NCI-H2227 treated with DMSO at 0.1 percent for 48 hours (cell line): ENCODE data around the gene PLEKHJ1.
"Not testable (repeated sequence)": the region's sequence is repeated elsewhere in the genome, so short reads cannot be mapped to it uniquely, and the experiment has no call there.

Source experiments
- DNase-seq: peaks from one replicate; lab custom pipeline; 2025; lab: John Stamatoyannopoulos, UW

PLEKHJ1 gene, protein sequence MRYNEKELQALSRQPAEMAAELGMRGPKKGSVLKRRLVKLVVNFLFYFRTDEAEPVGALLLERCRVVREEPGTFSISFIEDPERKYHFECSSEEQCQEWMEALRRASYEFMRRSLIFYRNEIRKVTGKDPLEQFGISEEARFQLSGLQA

DNA sequence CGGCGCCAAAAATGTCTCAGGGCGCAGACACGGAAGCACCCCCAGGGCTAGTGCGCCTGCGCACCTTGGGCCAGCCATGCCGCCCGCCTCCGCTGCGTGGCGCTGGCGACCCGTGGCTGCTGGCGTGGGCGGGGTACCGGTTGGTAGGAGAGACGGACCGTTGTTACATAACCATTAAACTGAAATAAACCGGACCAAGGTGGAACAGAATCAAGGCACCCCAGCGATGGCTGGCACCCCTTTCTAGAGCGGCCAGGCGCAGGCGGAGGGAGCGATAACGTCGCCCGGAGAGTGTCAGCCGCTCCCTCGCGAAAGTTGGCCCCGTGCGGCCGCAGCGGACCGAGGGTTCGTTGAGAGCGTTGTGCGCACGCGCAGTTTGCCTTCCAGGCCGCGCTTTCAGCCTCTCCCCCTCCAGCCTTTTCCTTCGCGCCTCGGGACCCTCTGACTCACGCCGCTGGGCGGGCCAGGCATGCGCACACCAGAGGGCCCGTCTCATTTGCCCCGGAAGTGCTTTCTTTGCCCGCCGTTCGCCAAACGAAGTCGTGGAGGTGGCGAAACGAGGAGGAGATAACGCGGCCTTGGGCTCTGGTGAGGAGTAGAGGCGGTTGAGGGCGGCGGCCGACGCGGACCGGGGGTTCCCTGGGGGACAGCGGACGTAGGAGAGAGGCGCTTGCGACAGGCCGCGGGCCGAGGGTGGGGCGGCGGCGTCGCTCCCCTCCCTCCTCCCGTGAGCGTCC, at the start of gene PLEKHJ1, which contains the start of gene SF3A2:
Gene PLEKHJ1 (minus strand): TSS at position 16 of the 737 bp plus-strand sequence. CDS start 81 bp downstream, outside the sequence.
Gene SF3A2 (plus strand): TSS at position 511 of the 737 bp plus-strand sequence. CDS start 6,595 bp downstream, outside the sequence.
- DNase-seq, result peak; percentile 93

DNA sequence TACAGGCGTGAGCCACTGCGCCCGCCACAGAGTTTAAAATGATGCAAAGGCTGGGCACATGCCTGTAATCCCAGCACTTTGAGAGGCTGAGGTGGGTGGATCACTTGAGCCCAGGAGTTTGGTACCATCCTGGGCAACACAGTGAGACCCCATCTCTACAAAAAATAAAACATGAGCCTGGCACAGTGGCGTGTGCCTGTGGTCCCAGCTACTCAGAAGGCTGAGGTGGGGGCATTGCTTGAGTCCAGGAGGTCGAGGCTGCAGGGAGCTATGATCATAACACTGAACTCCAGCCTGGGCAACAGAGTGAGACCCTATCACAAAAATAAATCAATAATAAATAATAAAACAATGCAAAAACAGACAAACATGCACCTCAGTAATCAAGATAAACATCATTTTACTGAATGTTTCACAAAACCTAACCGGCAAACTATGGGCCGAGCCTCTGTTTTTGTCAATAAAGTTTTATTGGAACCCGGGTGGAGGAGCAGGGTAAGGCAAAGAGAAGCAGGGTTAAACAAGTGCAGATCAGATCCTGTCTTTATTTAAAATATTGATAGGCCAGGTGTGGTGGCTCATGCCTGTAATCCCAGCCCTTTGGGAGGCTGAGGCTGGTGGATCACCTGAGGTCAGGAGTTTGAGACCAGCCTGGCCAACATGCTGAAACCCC, 47.8 kb upstream of the PLEKHJ1 start:
- DNase-seq, result no peak

DNA sequence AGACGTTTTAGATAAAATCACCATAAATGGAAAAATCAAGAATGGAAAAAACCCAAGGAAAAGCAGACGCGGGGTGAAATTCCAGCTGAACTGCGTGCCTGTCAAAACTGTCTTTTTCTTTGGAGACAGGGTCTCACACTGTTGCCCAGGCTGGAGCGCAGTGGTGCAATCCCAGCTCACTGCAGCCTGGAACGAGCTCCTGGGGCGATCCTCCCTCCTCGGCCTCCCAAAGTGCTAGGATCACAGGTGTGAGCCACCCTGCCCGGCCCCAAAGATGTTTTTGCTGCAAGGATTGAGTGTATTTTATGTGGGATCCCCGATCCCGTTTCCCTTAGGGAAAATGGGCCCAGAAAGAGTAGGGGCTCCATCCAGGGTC, 46.7 kb upstream of the PLEKHJ1 start:
- DNase-seq, result no peak

DNA sequence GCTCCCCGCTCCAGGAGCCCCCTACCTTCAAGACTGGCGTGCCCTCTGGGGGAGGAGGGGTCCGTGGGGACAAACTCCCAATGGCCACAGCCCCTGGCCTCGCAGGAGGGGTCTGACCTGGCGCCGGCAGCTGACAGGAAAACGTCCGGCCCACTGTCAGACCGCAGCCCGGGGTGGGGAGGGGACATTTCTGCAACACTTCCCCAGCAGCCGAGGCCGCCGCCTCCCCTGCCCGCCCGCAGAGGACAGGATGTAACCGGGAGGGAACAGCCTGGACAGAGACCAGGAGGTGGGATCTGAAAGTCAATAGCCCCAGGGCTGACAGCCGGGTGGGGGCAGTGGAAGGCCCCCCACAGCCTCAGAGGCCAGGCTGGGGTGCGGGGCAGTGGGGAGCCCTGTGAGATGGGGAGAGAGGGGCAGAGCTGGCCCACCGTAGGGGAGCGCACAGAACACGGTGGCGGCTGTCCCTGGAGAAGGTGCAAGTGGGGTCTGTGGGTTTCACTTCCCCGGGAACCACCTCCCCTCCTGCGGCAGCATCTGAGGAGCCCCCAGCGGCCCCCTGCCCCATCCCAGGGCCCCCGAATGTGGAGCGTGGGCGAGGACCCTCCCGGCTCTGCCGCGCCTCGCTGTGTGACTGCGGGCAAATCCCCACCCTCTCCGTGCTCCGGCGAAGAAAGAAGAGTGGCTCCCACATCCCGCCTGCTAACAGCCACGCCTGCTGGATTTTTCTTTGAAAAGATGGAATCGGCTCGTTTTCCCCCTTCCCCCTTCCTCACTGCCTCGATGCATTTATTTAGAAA, 46.1 kb upstream of the PLEKHJ1 start, which contains the start of gene PEAK3:
Gene PEAK3 (minus strand): TSS at position 114 of the 800 bp plus-strand sequence. CDS start 1,244 bp downstream, outside the sequence.
- DNase-seq, result no peak

DNA sequence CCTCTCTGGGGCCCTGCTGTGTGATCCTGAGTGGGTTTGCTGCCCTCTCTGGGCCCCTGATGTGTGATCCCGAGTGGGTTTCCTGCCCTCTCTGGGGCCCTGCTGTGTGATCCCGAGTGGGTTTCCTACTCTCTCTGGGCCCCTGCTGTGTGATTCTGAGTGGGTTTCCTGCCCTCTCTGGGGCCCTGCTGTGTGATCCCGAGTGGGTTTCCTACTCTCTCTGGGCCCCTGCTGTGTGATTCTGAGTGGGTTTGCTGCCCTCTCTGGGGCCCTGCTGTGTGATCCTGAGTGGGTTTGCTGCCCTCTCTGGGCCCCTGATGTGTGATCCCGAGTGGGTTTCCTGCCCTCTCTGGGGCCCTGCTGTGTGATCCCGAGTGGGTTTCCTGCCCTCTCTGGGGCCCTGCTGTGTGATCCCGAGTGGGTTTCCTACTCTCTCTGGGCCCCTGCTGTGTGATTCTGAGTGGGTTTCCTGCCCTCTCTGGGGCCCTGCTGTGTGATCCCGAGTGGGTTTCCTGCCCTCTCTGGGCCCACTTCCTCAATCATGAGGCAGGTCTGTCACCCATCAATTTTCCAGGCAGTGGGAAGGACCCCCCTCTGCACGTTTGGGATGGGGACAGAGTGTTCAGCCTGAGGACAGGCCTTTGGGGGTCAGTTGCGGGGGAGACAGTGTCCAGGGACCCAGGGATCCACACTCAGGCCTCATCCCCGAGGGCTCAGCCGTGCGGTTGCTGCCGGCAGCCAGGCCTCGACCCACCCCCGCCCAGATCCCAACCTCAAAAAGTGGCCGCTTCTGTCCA, 45.3 kb upstream of the PLEKHJ1 start:
- not testable (repeated sequence) for DNase-seq

DNA sequence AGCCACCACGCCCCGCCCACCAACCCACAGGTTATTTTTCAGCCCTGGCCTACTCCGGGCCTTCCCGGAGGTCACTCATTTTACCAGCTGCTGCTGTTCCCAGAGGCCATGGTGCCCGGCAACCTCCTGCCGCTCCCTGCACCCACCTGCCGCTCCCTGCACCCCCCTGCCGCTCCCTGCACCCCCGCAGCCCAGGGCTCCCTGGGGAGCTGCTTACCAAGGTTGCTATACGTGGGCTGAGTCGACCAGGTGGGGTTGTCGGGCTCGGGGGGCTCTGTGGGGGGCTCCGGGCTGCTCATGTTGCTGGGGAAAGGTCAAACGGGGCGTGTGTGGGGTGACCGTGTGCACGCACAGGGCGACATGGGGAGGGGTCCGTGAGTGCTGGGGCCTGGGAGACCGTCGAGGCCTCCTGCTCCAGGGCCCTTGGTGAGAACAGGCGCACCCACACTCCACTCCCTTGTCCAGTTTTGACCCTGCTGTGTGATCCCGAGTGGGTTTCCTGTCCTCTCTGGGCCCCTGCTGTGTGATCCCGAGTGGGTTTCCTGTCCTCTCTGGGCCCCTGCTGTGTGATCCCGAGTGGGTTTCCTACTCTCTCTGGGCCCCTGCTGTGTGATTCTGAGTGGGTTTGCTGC, 44.6 kb upstream of the PLEKHJ1 start:
- no peak for DNase-seq

DNA sequence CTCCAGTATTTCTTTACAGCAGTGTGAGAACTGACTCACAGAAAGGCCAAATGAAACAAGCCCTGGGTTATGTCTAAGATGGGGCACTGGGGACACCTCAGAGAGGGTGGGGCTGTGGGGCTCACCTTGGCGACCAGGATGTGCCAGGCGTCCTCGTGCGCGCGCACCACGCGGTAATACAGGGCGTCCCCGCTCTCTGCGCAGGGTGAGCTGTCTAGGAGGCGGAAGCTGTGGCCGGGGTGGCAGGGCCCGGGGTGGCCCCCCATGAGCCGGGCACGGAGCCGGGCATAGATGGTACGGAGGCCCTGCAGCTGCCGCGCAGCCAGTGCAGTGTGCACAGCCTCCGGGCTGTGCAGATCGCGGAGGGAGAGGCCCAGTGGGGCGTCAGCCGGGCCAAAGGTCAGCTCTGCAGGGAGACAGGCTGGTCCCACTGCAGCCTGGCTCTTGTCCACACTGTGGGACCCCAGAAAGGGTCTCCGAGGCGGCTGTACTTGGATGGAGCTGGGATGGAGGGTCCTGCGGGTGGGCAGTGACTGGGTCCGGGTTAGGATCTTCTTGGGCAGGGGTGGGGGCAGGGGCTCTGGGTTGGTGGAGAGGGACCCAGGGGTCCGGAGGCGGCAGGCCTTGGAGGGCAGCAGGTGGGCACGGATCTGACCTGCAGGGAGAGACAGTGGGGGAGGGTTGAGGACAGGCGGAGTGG, 42.5 kb upstream of the PLEKHJ1 start:
- no peak for DNase-seq

DNA sequence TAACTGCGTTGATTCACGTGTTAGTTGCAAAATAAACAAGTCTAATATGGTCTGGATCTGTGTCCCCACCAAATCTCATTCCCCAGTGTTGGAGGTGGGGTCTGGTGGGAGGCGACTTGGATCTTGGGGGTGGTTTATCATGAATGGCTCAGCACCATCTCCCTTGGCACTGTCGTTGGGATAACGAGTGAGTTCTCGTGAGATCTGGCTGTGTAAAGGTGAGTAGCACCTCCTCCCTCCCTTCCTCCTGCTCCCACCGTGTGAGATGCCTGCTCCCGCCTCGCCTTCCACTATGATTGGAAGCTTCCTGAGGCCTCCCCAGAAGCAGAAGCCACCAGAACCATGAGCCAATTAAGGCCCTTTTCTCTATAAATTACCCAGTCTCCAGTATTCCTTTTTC, 41.0 kb upstream of the PLEKHJ1 start:
- DNase-seq, result no peak

DNA sequence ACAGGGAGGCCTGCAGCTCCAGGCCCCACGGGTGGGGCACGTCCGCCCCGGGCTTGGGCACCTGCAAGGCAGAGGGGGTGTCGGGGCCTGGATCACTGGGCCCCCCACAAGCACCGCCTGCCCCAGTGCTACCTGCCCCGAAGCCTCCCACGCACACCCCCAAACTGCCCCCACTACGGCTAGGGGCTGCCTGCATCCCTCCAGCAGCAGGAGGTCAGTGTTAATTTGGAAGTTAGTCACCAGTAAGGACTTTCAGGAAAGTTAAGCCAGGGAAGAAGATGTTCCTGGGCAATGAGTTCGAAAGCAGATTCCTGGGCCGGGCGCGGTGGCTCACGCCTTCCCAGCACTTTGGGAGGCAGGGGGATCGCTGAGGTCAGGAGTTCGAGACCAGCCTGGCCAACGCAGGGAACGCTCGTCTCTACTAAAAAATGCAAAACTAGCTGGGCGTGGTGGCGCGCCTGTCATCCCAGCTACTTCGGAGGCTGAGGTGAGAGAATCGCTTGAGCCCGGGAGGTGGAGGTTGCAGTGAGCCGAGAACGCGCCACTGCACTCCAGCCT, 40.4 kb upstream of the PLEKHJ1 start:
- DNase-seq, result no peak

DNA sequence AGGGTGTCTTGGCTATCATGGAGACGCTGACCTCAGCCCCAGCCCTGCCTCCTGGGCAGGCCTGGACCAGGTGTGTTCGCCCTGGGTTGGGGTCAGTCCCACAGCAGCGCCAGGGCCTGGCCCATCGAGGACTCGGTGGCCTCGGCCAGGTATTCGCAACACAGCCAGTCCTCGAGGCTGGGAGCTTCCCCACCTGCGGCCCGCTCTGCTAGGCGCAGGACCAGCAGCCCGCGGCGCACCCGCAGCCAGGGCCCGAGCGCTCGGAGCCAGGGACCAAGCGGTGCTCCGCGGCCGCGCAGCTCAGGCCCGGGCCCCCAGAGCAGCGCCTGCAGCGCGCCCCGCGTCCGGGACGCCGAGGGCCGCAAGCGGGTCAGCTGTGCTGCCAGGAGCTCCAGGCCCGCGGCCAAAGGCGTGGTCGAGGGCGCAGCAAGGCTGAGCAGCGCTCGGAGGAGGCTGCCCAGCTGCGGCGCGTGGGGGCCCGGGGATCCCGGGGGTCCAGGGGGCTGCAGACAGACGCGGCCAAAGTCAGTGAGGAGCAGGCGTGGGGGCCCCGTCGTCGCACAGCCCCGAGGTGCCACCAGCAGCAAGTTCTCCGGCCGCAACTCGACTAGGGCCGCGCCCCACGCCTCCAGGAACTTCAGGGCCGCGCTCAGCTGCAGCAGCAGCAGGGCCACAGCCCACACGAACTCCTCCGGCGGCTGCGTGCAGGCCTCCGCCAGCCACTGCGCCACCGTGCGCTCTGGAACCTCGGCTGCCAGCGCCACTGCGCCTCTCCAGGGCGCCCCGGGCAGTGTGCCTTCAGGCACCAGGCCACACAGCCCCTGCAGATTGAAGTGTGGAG, 39.7 kb upstream of the PLEKHJ1 start:
- DNase-seq, result no peak

DNA sequence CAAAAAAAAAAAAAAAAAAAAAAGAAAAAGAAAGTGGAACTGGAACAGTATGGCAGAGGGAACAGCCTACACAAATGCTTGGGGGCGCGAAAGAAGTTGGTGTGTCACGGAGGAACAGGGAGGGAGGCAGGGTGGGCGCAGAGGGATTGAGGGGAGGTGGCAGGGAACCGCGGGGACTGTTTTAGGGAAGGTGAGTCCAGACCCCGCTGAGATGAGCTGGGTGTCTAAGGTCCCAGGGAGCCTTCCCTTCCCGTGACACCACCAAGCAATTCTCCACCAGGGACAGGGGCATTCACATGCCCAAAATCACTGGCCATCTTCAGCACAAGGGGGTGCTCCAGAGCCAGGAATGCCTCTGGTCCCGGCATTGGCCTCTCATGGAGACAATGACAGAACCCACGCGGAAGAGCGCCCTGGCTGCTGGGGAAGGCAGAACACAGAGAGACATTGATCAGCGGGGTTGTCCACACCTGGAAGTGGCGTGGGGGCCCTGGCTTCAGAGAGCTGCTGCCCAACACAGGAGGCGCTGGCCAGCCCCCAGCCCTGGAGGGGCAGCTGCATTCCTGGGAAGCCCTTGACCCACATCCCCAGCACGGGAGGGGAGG, 38.9 kb upstream of the PLEKHJ1 start:
- no peak for DNase-seq

DNA sequence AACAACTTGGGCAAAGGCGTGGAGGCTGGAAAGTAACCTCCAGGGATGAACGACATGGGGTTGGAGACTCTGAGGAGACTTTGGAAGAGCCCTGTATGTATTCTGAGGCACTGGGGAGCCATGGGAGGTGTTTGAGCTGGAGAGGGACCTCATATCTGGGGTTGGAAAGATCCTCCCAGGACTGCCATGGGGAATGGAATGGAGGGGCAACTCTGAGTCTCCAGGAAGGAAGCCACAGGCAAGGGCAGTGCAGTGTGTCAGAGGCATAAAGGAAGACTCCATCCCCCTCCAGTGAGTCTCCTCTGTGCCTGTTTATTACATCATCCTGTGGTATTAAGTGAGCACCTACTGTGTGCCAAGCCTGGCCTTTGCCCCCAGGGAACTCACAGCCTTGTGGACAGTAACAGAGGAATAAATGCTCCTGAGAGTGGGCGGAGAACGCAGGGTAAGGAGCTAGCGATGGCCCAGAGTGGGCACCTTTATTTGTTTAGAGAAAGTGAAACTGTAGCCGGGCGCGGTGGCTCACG, 38.1 kb upstream of the PLEKHJ1 start:
- no peak for DNase-seq

DNA sequence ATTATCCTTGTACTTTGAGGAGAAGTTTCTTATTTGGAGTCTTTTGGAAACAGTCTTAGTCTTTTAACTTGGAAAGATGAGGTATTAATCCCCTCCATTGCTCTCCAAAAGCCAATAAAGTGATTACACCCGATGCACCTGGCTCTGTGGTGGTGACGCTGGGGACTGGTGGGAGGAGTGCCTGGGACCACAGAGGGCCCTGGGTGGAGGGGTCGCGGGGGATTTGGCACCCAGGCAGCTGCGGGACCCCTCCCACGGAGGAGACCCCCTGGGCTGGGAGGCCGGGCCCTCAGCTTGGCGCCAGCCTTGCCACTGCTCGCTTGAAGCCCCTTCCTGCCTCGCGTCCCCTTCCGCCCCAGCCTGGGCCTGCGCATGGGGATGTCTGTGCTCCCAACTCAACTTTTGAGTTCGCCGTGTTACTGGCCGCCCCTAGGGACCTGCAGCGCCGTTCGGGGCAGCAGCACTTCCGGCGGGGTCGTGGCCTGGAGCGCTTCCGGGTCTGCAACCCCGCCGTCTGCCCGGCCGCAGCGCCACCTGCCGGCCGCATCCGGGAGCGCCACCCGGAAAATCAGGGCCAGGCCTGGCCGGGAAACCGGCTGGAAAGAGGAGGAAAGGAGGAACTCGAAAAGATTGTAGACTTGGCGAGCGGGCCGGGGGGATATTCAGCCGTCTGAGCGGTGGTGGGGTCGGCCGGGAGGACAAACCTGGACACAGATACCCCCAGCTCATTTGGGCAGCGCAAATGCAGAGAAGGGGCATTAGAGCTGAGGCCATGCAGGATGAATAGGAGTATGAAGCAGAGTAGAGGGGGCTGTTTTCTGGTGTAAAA, 37.4 kb upstream of the PLEKHJ1 start:
- peak; percentile 5 for DNase-seq

DNA sequence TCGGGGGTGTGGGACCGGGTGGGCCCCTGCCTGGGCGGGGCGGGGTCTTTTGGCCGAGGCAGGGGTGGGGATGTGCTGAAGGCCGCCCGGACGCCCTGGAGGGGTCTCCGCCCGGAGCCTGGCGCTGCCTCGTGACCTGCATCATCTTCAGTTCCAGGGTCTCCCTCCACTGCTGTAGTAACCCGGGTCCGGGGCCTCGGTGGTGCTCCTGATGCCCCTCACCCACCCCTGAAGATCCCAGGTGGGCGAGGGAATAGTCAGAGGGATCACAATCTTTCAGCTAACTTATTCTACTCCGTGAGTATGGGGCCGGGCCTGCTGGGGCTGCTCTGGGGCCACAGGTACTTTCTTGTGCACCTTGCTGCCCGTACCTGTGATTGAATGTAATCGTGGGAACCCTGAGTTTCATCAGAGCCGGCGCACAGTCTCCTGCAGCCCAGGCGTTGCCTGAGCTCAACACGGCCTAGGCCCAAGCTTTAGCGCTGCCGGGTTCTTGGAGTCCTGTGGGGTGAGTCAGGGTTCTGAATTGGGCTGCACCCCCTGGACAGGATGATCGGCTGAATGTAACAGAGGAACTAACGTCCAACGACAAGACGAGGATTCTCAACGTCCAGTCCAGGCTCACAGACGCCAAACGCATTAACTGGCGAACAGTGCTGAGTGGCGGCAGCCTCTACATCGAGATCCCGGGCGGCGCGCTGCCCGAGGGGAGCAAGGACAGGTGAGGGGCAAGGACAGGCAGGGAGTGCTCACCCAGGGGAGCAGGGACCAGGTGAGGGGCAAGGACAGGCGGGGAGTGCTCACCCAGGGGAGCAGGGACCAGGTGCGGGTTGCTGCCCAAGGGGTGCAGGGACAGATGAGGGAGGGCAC, 35.3 kb upstream of the PLEKHJ1 start:
- DNase-seq, result no peak

DNA sequence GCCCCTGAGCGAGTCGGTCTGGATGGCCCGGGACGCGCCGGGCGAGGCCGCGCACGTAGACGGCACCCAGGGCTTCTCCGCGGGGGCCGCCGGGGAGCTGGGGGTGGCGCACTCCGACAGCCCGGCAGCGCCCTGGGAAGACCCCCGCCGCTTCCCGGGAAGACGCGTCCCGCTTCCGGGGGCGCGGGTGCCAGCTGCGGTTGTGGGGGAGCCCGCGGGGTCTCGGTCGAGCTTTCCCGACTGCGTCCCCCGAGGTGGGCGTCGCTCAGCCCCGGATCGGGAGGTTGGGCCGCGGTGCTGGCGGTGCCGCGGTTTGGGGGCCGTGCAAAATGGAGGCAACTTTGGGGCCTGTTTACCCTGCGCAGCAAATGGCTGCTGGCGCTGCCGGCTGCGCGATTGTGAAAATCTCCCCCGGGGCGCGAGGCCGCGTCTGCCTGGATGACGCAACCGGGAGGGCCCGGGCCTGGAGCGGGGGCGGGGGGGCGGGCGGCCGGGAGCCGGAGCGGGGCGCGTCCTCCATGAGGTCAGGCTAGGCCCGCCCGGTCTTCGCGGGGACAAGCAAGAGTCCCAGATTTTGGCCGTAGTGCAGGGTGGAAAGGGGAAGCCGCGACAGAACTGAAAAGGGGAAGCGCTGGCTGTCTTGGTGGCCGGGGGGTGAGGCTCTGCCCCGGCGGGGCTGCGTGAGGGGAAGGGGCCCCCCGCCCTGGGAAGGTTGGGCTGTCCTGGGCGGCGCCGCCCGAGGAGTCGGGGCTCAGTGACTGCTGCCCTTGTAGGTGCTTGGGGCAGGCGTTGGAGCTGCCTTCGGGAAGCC, 34.5 kb upstream of the PLEKHJ1 start:
- DNase-seq, result no peak

DNA sequence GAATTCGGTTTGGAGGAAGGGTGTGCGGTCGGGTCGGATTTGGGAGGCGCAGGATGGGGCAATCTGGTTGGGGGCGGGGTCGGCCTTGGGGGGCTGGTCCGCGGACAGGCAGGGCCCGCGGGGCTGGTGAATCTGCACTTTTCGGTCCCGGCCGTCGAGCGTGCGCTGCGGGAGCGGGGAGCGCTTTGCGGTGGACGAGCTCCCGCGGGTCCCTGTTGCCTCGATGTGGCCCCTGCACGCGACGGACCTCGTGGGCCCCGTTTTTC, 34.0 kb upstream of the PLEKHJ1 start:
- DNase-seq, result no peak
